Measurements from ENCODE around the gene ANKRD65.

DNA sequence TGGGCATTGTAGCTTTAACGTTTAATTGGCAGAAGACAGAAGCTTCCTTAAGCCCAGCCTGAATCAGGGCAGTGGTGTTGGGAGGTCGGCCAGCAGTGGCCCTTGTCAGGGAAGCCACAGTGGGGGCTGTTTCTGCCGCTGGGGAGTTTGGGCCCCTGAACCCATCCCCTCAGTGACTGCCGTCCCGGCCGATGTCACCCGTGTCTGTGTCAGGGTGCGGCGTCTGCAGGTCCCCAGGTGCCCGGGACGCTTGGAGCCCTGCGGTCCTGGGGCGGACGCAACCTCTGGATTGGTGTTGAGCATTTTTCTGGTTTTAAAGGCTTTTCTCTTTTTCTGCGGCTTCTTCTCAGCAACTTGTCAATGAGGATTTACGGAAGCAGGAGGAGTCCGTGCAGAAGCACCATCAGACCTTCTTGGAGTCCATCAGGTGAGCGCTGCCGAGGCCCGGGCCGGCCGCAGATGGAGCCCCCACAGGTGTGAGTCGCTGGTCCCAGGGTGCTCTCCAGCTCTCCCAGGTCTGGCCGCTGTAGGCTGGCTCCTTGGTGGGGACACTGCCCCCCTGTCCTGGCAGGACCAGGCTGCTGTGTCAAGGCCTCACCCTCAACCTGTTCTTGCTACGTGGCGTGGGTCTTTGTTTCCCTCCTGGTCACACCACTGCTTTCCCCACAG lies 30.8 kb upstream of the ANKRD65 start:
- TF ChIP-seq CTCF (IDR thresholded peaks at IDR 0.05) (no peak), EZH2 (IDR thresholded peaks at IDR 0.05) (no peak)

All from neural progenitor cell (in vitro differentiated cells).